AG04450 (cell line): ENCODE measurements around the gene ULK4. TPM values are rescaled to one million over a fixed set of nuclear protein-coding genes. Genes with fewer than 3 reads are reported as not detected.

Experiments
- CTCF ChIA-PET: fragments of 300-600, 350-600 bp; formaldehyde crosslinking; extraction: SDS; loops from one replicate; lab custom pipeline; 2022; ENCODE audit warnings: antibody characterized with exemption, inconsistent platforms; lab: Charles Lee
- POLR2A ChIA-PET: fragments of 350-600 bp; formaldehyde crosslinking; extraction: SDS; loops from one replicate; lab custom pipeline; 2021; ENCODE audit warnings: antibody characterized with exemption, inconsistent platforms; lab: Yijun Ruan, JAX
- DNase-seq: peaks from one replicate; pipeline ENCODE4 v3.0.0-alpha.2; 2011; ENCODE audit warnings: low read depth, low spot score
- H3K27ac ChIP-seq: one replicate; pipeline ENCODE4 v1.5.1; 2012; ENCODE audit warnings: low read depth, low read length, control low read depth
- H3K27me3 ChIP-seq: one replicate; pipeline ENCODE4 v1.6.0; 2012; ENCODE audit warnings: low read length; ENCODE audit not compliant: control insufficient read depth, insufficient read depth
- H3K4me3 ChIP-seq: 2 replicates; pipeline ENCODE4 v1.5.1; 2011; ENCODE audit warnings: mild to moderate bottlenecking, low read depth, low read length, control low read depth
- H3K9me3 ChIP-seq: 2 replicates; pipeline ENCODE4 v1.5.1; 2012; ENCODE audit warnings: low read length; ENCODE audit not compliant: control insufficient read depth, insufficient read depth
- polyA plus RNA-seq: library from polyadenylated mRNA; depleted of rRNA; stranded (reverse); fragments of >200 nt; gene quantifications from 2 replicates; pipeline ENCODE4 v1.2.3, GENCODE V29; 2011
- TF ChIP-seq, protein P1 (sequence below): IDR thresholded peaks from 2 replicates; pipeline ENCODE4 v1.5.1; 2011; ENCODE audit warnings: low read depth, low read length, control low read depth, inconsistent platforms

The ULK4 gene
- polyA plus RNA-seq, 1 experiment, result 3.7 TPM

DNA sequence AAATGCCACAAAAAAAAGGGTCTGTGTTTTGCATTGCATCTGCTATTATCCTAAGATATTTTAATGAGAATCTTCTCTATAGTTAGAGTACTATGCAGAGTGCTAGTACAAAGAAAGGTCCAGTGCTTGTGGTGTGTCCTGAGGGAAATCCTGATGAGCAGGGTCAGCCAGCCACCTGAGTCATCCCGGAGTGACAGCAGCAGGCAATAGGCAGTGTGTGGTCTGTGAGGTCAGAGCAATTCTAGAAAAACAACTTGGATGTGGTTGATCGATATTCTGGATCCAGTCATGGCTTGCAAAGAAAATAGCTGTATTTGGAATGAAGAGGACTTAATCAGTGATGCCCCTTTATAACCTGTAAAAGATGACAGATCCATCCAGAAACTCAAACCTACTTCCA, 643.4 kb downstream of the ULK4 start:
- H3K4me3 ChIP-seq, result no peak overlapping the region
- H3K27me3 ChIP-seq, result no peaks in the 10 kb centered on the region
- TF ChIP-seq, protein P1, sequence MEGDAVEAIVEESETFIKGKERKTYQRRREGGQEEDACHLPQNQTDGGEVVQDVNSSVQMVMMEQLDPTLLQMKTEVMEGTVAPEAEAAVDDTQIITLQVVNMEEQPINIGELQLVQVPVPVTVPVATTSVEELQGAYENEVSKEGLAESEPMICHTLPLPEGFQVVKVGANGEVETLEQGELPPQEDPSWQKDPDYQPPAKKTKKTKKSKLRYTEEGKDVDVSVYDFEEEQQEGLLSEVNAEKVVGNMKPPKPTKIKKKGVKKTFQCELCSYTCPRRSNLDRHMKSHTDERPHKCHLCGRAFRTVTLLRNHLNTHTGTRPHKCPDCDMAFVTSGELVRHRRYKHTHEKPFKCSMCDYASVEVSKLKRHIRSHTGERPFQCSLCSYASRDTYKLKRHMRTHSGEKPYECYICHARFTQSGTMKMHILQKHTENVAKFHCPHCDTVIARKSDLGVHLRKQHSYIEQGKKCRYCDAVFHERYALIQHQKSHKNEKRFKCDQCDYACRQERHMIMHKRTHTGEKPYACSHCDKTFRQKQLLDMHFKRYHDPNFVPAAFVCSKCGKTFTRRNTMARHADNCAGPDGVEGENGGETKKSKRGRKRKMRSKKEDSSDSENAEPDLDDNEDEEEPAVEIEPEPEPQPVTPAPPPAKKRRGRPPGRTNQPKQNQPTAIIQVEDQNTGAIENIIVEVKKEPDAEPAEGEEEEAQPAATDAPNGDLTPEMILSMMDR, result no peak
- H3K27ac ChIP-seq, result no peak overlapping the region
- no peaks in the 10 kb centered on the region for H3K9me3 ChIP-seq
- ChIA-PET POLR2A (no interaction called here), CTCF (no interaction called here)
- no peak for DNase-seq

DNA sequence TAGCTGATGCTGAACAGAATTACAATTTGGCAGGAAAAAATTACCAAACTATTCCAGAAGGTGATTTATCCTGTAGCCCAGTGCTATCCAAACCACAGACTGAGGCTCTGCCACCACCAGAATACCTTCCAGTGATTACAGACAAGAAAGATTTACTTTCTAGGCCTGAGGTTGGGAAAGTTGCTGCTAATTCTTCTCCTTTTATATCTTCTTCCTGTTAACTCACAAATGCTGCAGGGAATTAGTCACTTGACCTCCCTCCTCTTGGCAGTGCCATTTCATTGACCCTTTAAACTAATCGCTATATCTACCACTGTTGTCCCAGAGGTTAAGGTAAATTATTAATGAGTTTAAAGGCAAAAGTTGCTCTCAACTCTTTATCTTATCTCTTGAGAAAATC, 644.2 kb downstream of the ULK4 start:
- ChIA-PET CTCF (no interaction called here), POLR2A (no interaction called here)

DNA sequence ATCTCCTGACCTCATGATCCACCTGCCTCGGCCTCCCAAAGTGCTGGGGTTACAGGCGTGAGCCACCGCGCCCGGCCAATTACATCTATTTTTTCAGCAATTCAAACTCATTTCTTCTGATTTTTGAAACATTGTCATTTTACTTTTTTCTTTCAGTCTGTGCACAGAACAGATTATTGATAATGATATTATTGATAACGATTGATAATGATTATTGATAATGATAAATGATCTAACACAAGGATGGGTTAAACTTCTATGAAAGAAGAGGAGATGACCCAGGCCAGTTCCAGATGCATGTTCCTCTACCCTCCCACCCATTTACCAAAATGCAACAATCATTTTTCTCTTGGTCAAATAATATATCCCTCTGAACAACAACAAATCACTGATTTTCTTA, 644.6 kb downstream of the ULK4 start:
- ChIA-PET POLR2A (no interaction called here), CTCF (no interaction called here)
- TF ChIP-seq, protein P1, result no peak
- Histone ChIP-seq H3K27ac (no peak overlapping the region), H3K9me3 (no peaks in the 10 kb centered on the region), H3K27me3 (no peaks in the 10 kb centered on the region), H3K4me3 (no peak overlapping the region)
- no peak for DNase-seq

More for the DNA sequence above, 644.2 kb downstream of the ULK4 start:
- Histone ChIP-seq H3K9me3 (no peaks in the 10 kb centered on the region), H3K27me3 (no peaks in the 10 kb centered on the region), H3K4me3 (no peak overlapping the region), H3K27ac (no peak overlapping the region)
- TF ChIP-seq, protein P1, result no peak
- DNase-seq, result no peak

DNA sequence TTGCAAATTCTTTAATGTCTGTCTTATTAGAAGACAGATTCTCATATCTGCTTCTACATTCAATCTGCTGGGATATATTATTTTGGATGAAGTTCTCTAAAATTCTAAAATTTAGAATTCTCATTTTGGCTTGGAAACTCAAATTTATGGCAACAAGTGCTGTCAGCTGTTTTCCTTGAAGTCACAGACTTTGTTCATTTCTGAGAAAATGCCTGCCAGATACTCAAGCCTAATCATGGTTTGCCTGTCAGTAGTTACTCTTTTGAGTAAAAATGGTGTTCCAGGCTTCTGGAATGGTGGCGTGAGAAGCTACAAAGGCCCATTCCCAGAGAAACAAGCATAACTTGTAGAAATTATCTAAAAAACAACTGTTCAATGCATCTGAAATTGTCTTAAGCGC, 646.8 kb downstream of the ULK4 start:
- POLR2A ChIA-PET, result no interaction called here
- TF ChIP-seq, protein P1, result no peak
- no peak for DNase-seq
- Histone ChIP-seq H3K9me3 (no peaks in the 10 kb centered on the region), H3K27ac (no peak overlapping the region), H3K27me3 (no peaks in the 10 kb centered on the region), H3K4me3 (no peak overlapping the region)
- CTCF ChIA-PET, result no interaction called here

DNA sequence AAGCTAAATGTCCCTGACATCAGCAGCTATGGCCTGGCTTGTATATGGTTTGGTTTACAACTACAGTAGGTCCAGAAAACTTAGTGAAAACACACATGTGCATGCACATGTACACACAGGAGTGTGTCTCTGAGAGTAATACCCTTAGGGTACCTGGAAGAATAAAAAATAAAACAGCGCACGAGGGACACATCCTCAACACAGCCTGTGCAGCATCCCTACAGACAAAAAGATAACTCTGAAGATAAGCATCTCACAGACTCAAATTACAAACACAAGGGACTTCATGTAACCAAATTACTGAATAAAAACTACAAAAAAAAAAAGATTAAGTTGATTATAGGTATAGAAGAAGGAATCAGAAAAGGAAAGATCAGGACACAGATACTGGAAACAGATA, 653.8 kb downstream of the ULK4 start:
- no peaks in the 10 kb centered on the region for H3K9me3 ChIP-seq
- ChIA-PET POLR2A (no interaction called here), CTCF (no interaction called here)
- no peak overlapping the region for H3K4me3 ChIP-seq
- DNase-seq, result no peak
- TF ChIP-seq, protein P1, result no peak
- H3K27ac ChIP-seq, result no peak overlapping the region
- H3K27me3 ChIP-seq, result no peaks in the 10 kb centered on the region
